Activated naive CD4-positive, alpha-beta T cell treated with anti-CD3 and anti-CD28 coated beads for 36 hours (primary cell): ENCODE measurements around the gene TEX264. TPM values are rescaled to one million over a fixed set of nuclear protein-coding genes. Genes with fewer than 3 reads are reported as not detected.

Experiments used
- CTCF ChIA-PET: fragments of 350-600 bp; sonication (Branson Sonifier 250); formaldehyde crosslinking; loops from one replicate; lab custom pipeline; 2021; ENCODE audit warnings: antibody characterized with exemption; lab: Charles Lee
- DNase-seq: peaks from one replicate; pipeline ENCODE4 v3.0.0-alpha.2; 2020
- H3K27ac Mint-ChIP-seq: one replicate; pipeline ENCODE4 v1.8.0; 2021; ENCODE audit warnings: mild to moderate bottlenecking, mixed read lengths
- H3K27me3 Mint-ChIP-seq: one replicate; pipeline ENCODE4 v1.8.0; 2021; ENCODE audit warnings: low read depth, mixed read lengths
- H3K36me3 Mint-ChIP-seq: one replicate; pipeline ENCODE4 v1.8.0; 2021; ENCODE audit warnings: low read depth, mixed read lengths
- H3K4me1 Mint-ChIP-seq: one replicate; pipeline ENCODE4 v1.8.0; 2021; ENCODE audit warnings: low read depth, mixed read lengths
- H3K4me3 Mint-ChIP-seq: one replicate; pipeline ENCODE4 v1.8.0; 2021; ENCODE audit warnings: mild to moderate bottlenecking, moderate library complexity, mixed read lengths
- H3K9me3 Mint-ChIP-seq: one replicate; pipeline ENCODE4 v1.8.0; 2021; ENCODE audit warnings: mixed read lengths
- intact Hi-C: fragments of 100-400 bp; cut with micrococcal nuclease; formaldehyde crosslinking; loops from one replicate; pipeline ENCODE4 v1.15.1; 2023
- total RNA-seq, 2 experiments: library from RNA; stranded (reverse); gene quantifications; one replicate each; pipeline ENCODE4 v1.2.3, GENCODE V29; 2021

TEX264 gene
- total RNA-seq, 2 experiments from 2014 or later = 23.7 to 26.6 TPM

- CTCF ChIA-PET = no interaction called here
- Mint-ChIP-seq H3K27me3 (no peaks in the 10 kb centered on the region), H3K4me3 (no peak overlapping the region), H3K9me3 (no peaks in the 10 kb centered on the region), H3K27ac (no peak overlapping the region), H3K4me1 (peaks cover 17% of the 10 kb centered on the region), H3K36me3 (peaks cover 7% of the 10 kb centered on the region)
- DNase-seq = no peak
- intact Hi-C loops = no loop called here
Measured at GRCh38 chr3:51703068-51703760, 32.2 kb downstream of the TEX264 start.

GRCh38 chr3:51703761-51704510, 32.9 kb downstream of the TEX264 start:
- Mint-ChIP-seq H3K27me3 (no peaks in the 10 kb centered on the region), H3K4me1 (peaks cover 13% of the 10 kb centered on the region), H3K9me3 (no peaks in the 10 kb centered on the region), H3K27ac (no peak overlapping the region), H3K4me3 (no peak overlapping the region), H3K36me3 (peaks cover 7% of the 10 kb centered on the region)
- CTCF ChIA-PET = no interaction called here
- DNase-seq = no peak
- intact Hi-C loops = no loop called here

GRCh38 chr3:51704511-51704950, 33.5 kb downstream of the TEX264 start:
- DNase-seq = no peak
- no peak overlapping the region for H3K27ac Mint-ChIP-seq
- CTCF ChIA-PET = interaction anchor here (0.5 to 1.1 kb wide), 3 partner anchors 22 to 296 kb away, joined by 3 to 5 read pairs (median 4); no protein-coding TSS in a partner anchor
- peaks cover 4% of the 10 kb centered on the region for H3K36me3 Mint-ChIP-seq
- no peaks in the 10 kb centered on the region for H3K27me3 Mint-ChIP-seq
- intact Hi-C loops = no loop called here
- peaks cover 11% of the 10 kb centered on the region for H3K4me1 Mint-ChIP-seq
- H3K4me3 Mint-ChIP-seq = no peak overlapping the region
- H3K9me3 Mint-ChIP-seq = no peaks in the 10 kb centered on the region

GRCh38 chr3:51705276-51706020, 34.4 kb downstream of the TEX264 start:
- CTCF ChIA-PET = interaction anchor here (0.8 to 2.1 kb wide), 5 partner anchors 14 to 115 kb away, joined by 3 to 7 read pairs (median 3); no protein-coding TSS in a partner anchor
- DNase-seq = no peak
- intact Hi-C loops = no loop called here
- H3K4me1 Mint-ChIP-seq = peaks cover 12% of the 10 kb centered on the region
- no peaks in the 10 kb centered on the region for H3K9me3 Mint-ChIP-seq
- no peak overlapping the region for H3K4me3 Mint-ChIP-seq
- H3K27ac Mint-ChIP-seq = no peak overlapping the region
- H3K36me3 Mint-ChIP-seq = peaks cover 2% of the 10 kb centered on the region
- no peaks in the 10 kb centered on the region for H3K27me3 Mint-ChIP-seq

- intact Hi-C loops = no loop called here
- H3K27me3 Mint-ChIP-seq = no peaks in the 10 kb centered on the region
- peaks cover 2% of the 10 kb centered on the region for H3K36me3 Mint-ChIP-seq
- H3K27ac Mint-ChIP-seq = no peak overlapping the region
- H3K9me3 Mint-ChIP-seq = no peaks in the 10 kb centered on the region
- H3K4me1 Mint-ChIP-seq = peaks cover 12% of the 10 kb centered on the region
- H3K4me3 Mint-ChIP-seq = no peak overlapping the region
- CTCF ChIA-PET = interaction anchor here (0.8 to 2.1 kb wide), 3 partner anchors 13 to 34 kb away, joined by 3 to 7 read pairs (median 3); no protein-coding TSS in a partner anchor
- no peak for DNase-seq
Measured at GRCh38 chr3:51706021-51706485, 35.0 kb downstream of the TEX264 start.

GRCh38 chr3:51706788-51707731, 36.0 kb downstream of the TEX264 start, which contains the start of gene GRM2:
TSS of gene GRM2 (plus strand) at chr3:51707068. CDS start at chr3:51708984, 1,916 bp downstream.
- Mint-ChIP-seq H3K27me3 (no peaks in the 10 kb centered on the region), H3K4me3 (no peak within 1 kb of the TSS), H3K4me1 (peaks cover 12% of the 10 kb centered on the region), H3K9me3 (no peaks in the 10 kb centered on the region), H3K27ac (no peak within 1 kb of the TSS), H3K36me3 (no peaks in the 10 kb centered on the region)
- intact Hi-C loops = no loop called here
- peak; percentile 45 for DNase-seq
- CTCF ChIA-PET = interaction anchor here (2.1 kb wide), 1 partner anchor 12 kb away, joined by 7 read pairs; no protein-coding TSS in a partner anchor

- H3K9me3 Mint-ChIP-seq = no peaks in the 10 kb centered on the region
- intact Hi-C loops = no loop called here
- H3K4me3 Mint-ChIP-seq = no peak overlapping the region
- H3K27ac Mint-ChIP-seq = no peak overlapping the region
- DNase-seq = no peak
- H3K36me3 Mint-ChIP-seq = no peaks in the 10 kb centered on the region
- no peaks in the 10 kb centered on the region for H3K27me3 Mint-ChIP-seq
- CTCF ChIA-PET = no interaction called here
- H3K4me1 Mint-ChIP-seq = peaks cover 12% of the 10 kb centered on the region
Measured at GRCh38 chr3:51708216-51708845, 37.3 kb downstream of the TEX264 start.

- no peaks in the 10 kb centered on the region for H3K27me3 Mint-ChIP-seq
- CTCF ChIA-PET = no interaction called here
- no peak overlapping the region for H3K4me3 Mint-ChIP-seq
- intact Hi-C loops = no loop called here
- H3K4me1 Mint-ChIP-seq = peaks cover 12% of the 10 kb centered on the region
- H3K9me3 Mint-ChIP-seq = no peaks in the 10 kb centered on the region
- no peak for DNase-seq
- no peak overlapping the region for H3K27ac Mint-ChIP-seq
- H3K36me3 Mint-ChIP-seq = no peaks in the 10 kb centered on the region
Measured at GRCh38 chr3:51709004-51709420, 38.0 kb downstream of the TEX264 start.

GRCh38 chr3:51709675-51710074, 38.6 kb downstream of the TEX264 start:
- Mint-ChIP-seq H3K27me3 (no peaks in the 10 kb centered on the region), H3K4me1 (peaks cover 12% of the 10 kb centered on the region), H3K9me3 (no peaks in the 10 kb centered on the region), H3K4me3 (no peak overlapping the region), H3K36me3 (no peaks in the 10 kb centered on the region), H3K27ac (no peak overlapping the region)
- CTCF ChIA-PET = interaction anchor here (0.6 to 2.3 kb wide), 3 partner anchors 23 to 1021 kb away, joined by 3 to 10 read pairs (median 3); no protein-coding TSS in a partner anchor
- intact Hi-C loops = no loop called here
- DNase-seq = no peak

GRCh38 chr3:51710631-51711351, 39.7 kb downstream of the TEX264 start:
- Mint-ChIP-seq H3K27me3 (no peaks in the 10 kb centered on the region), H3K36me3 (no peaks in the 10 kb centered on the region), H3K27ac (no peak overlapping the region), H3K4me1 (peaks cover 12% of the 10 kb centered on the region), H3K9me3 (no peaks in the 10 kb centered on the region), H3K4me3 (no peak overlapping the region)
- CTCF ChIA-PET = interaction anchor here (0.6 to 2.3 kb wide), 2 partner anchors 87 to 466 kb away, joined by 4 to 10 read pairs; no protein-coding TSS in a partner anchor
- intact Hi-C loops = no loop called here
- peak; percentile 23 for DNase-seq
